HG02840 (cell line): ENCODE measurements around the gene HNRNPCL1.
"Not testable (repeated sequence)": the region's sequence is repeated elsewhere in the genome, so short reads cannot be mapped to it uniquely, and the experiment has no call there.

Source experiments
- ATAC-seq: cut with Tn5 transposase; IDR thresholded peaks from one replicate; pipeline ENCODE4 v1.9.1; 2021; ENCODE audit warnings: mild to moderate bottlenecking, moderate library complexity, moderate number of reproducible peaks; ENCODE audit not compliant: unreplicated experiment, low FRiP score

HNRNPCL1 gene

GRCh38 chr1:12848620-12849019 is at the start of gene HNRNPCL1:
HNRNPCL1 (minus strand) TSS chr1:12848720; CDS start chr1:12848289, 431 bp downstream.
- ATAC-seq, result not testable (repeated sequence)

- not testable (repeated sequence) for ATAC-seq
These were observed 49.6 kb upstream of the HNRNPCL1 start, which contains the start of gene PRAMEF10 for GRCh38 chr1:12898170-12898569. PRAMEF10 (minus strand) TSS chr1:12898270; CDS start chr1:12895847, 2,423 bp downstream.

GRCh38 chr1:12886101-12886500 is 37.6 kb upstream of the HNRNPCL1 start, which contains the start of gene PRAMEF4:
PRAMEF4 (minus strand) TSS chr1:12886201; CDS start chr1:12883394, 2,807 bp downstream.
- not testable (repeated sequence) for ATAC-seq

GRCh38 chr1:12878453-12878852 is 29.9 kb upstream of the HNRNPCL1 start:
- ATAC-seq, result not testable (repeated sequence)

- ATAC-seq, result not testable (repeated sequence)
These were observed 14.8 kb upstream of the HNRNPCL1 start for GRCh38 chr1:12863131-12863880.

- not testable (repeated sequence) for ATAC-seq
These were observed 8.3 kb upstream of the HNRNPCL1 start, which contains the start of gene PRAMEF2 for GRCh38 chr1:12856786-12857185. PRAMEF2 (plus strand) TSS chr1:12857086; CDS start chr1:12859010, 1,924 bp downstream.

GRCh38 chr1:12851779-12852178 is 3.3 kb upstream of the HNRNPCL1 start:
- no peak for ATAC-seq

GRCh38 chr1:12833251-12833650 is 15.3 kb downstream of the HNRNPCL1 start:
- ATAC-seq, result not testable (repeated sequence)

- ATAC-seq, result not testable (repeated sequence)
These were observed 17.2 kb downstream of the HNRNPCL1 start, which contains the start of gene PRAMEF11 for GRCh38 chr1:12831310-12831709. PRAMEF11 (minus strand) TSS chr1:12831410; CDS start chr1:12828789, 2,621 bp downstream.

GRCh38 chr1:12819061-12819460 is 29.5 kb downstream of the HNRNPCL1 start:
- ATAC-seq, result not testable (repeated sequence)

GRCh38 chr1:12811409-12811784 is 37.1 kb downstream of the HNRNPCL1 start:
- ATAC-seq, result no peak

GRCh38 chr1:12810691-12811408 is 37.7 kb downstream of the HNRNPCL1 start:
- ATAC-seq, result no peak

GRCh38 chr1:12809933-12810332 is 38.6 kb downstream of the HNRNPCL1 start:
- no peak for ATAC-seq

- no peak for ATAC-seq
These were observed 48.8 kb downstream of the HNRNPCL1 start for GRCh38 chr1:12799730-12800129.

- no peak for ATAC-seq
These were observed 49.6 kb downstream of the HNRNPCL1 start for GRCh38 chr1:12798911-12799310.
